Hepatic stellate cell (primary cell): Measurements from ENCODE around the gene GRK3.
A peak's percentile ranks its signal among the peaks of the same experiment; 100 is the strongest.
"Not testable (repeated sequence)": the region's sequence is repeated elsewhere in the genome, so short reads cannot be mapped to it uniquely, and the experiment has no call there.

Experiments
- DNase-seq: peaks from one replicate; pipeline ENCODE4 v3.0.0; 2011; ENCODE audit warnings: low spot score

Gene GRK3

DNA sequence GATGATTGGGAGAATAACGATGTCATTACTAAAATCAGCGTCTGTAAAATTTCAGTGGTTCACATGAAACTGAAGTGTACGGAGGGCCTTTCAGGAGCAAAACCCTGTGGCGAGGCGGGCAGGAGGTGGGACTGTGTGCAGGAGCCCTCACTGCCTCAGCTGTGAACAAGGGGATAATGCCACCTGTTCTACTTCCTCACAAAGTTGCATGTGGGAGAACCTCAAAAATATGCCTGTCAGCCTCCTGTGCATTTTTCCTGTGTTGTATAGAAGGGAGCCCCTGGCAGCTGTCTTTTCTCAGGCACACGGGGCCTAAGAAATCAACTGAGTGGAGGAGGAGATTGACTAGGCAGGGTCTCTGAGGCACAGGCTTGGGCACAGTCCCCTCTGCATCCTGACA lies 134.5 kb downstream of the GRK3 start:
- DNase-seq: no peak

DNA sequence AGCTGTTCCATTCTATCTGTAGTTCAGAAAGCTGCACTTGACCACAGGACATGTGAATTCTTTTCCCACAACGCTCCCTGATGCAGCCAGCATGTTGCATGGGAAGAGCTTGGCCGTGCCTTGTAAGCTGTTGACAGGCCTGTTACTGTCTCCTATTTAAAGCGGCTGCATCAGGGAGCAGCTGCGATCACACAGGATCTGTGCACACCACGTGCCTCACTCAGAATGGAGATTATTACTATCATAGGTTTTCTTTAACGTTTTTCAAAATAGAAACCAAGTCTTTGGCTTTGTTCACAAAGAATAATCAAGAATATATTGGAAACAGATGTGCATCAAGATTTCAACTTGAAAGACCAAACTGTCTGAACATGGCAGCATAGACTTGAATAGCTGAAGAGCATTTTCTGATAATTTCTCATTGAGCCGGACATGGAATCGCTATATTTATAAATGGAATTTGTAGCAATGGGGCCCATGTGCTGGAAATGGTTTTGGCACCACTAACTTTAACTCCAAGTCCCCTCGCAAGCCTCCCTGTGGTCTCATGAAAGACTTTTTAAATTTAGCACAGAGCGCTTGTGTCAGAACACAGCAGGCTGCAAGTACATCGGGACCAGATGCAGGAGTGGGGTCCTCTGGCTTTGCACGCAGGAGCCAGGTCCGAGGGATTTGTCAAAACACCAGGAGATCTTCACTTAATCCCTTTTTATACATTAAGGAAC lies 136.7 kb downstream of the GRK3 start:
- DNase-seq: no peak

DNA sequence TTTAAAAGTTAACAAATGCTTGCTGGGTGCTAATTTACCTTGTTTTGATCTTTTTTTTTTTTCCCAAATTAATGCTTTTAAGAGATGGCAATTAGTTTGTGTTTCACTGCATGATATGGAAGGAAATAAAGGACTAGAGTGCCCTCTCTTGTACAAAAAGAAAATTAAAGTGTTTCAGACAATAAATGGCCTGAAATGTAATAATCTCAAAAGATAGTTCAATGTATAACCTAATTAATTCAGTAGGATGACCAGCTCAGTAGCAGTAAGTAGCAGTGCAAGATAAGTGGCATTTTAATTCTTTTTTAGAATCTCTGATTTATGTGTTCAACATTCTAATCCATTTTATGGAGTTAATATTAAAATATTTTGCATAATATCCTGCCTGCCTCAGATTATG lies 137.6 kb downstream of the GRK3 start:
- DNase-seq: no peak

DNA sequence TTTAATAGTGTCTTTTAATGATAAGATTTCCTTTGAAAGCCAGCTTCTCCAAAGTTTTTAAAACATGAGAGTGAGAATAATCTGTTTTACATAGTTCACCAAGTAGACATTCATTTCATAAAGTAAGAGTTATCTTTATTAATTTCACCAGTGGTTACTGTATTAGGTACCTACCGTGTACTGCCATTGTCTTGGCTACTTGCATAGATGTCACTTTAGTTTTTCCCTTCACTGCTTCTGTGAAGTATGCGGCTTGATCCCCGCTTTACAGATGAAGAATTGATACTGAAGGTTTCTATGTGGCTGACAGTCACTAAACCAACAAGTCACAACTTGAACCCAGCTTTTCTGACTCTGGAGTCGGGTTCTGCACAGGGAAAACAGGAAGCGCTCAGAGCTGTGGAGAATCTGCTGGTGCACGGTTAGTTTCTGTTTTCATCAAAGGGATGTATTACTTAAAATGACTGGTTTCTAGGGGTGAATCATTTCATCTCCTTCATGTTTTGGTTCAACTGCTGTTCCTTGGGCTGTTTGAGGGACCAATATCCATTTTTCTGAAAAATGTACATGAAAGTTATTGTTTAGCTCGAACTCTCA lies 138.2 kb downstream of the GRK3 start:
- DNase-seq: no peak

DNA sequence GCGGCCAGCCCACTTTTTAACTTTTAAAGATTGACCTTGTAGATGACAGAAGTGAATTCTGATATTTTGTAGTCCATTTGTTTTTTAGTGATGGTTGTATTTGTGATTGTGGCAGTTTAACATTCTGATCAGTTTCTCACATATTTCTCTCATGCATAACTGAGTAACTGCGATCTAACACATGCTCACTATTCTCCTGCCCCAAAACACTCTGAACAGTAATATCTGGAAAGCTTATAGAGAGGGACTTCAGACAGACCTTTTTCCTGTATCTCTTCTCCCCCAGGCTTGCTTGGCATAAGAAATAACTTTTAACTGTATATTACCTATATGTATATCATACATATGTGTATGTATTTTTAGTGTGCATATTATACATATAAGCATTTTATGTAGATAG lies 140.2 kb downstream of the GRK3 start:
- no peak for DNase-seq

DNA sequence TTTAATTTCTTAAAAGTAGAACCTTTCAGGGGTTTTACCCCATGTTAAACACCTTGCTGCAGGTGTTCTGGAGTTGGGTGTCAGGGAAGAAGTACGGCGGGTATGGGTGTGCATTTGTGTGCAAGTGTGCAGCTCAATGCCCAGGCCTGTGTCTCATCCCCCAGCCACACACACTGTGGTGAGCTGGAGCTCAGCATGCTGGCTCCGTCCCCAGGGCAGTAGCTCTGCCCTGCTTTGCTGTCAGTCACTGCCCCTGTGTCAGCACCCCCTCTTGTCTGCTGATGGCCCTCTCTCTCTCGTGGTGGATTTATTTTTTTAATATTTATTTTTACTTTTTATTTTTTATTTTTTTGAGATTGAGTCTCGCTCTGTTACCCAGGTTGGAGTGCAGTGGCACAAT lies 141.7 kb downstream of the GRK3 start:
- no peak for DNase-seq

DNA sequence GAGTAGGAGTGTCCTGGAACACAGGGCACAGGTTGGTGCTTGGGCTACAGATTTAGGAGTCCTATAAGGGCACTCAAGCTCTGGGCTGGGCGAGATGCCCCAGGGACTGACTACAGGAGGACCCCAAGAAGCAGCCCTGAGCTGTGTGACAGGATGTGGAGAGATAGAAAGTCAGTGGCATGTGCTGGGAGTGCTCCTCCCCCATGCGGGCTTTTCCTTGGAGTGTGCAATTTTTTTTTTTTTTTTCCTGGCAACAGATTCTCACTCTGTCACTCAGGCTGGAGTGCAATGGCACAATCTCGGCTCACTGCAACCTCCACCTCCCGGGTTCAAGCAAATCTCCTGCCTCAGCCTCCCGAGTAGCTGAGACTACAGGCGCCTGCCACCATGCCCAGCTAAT lies 144.0 kb downstream of the GRK3 start:
- not testable (repeated sequence) for DNase-seq

DNA sequence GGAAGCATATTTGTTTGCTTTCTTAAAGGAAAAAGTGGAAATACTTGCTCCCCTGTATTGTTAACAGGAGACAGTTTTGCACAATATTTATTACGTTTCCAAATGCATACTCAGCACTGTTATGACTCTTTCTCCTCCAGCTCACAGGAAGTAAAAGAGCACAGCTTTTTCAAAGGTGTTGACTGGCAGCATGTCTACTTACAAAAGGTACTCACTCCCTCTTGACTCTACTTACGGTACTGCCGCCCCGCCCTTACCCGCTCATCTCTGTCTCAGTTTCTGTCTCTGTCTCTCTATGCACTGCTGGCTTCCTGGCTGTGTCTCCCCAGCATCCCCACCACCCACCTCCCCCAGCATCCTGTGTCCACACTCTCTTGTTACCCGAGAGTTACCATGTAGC lies 145.3 kb downstream of the GRK3 start:
- no peak for DNase-seq

DNA sequence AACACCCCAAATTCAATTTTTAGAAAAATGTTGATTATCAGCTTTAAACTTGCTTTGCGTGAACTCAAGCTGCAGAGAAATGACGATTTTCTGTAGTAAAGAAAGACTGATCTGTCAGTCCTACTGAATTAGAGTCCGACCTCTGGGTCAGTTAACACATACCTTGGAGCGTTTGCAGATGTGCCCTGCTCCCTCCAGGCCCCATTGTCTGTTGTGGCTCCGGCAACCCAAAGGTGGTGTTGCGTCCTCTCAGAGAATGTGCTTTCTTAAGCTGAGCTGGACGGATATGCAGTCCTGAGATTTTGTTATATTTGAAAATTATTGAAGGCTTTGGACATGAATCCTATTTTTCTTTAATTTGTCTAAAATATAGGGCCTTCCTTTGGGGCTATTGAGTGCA lies 146.0 kb downstream of the GRK3 start:
- DNase-seq: no peak

DNA sequence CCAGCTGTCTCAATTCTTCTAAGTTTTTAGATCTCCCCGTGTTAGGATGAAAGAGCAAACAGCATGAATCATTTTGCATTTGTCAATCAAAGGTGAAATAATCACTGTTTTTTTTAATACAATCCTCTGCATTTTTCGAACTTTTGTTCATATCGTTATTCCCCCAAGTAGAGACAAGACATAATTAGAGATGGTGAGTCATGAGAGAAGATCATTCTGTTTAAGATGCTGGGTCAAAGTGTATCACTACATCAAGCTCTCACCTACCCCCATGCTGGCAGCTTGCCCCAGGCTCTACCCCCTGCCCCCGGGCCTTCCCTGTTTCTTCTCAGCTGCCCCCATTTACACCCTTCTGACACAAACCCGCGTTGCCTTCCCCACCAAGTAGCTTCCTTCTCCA lies 147.0 kb downstream of the GRK3 start:
- no peak for DNase-seq

DNA sequence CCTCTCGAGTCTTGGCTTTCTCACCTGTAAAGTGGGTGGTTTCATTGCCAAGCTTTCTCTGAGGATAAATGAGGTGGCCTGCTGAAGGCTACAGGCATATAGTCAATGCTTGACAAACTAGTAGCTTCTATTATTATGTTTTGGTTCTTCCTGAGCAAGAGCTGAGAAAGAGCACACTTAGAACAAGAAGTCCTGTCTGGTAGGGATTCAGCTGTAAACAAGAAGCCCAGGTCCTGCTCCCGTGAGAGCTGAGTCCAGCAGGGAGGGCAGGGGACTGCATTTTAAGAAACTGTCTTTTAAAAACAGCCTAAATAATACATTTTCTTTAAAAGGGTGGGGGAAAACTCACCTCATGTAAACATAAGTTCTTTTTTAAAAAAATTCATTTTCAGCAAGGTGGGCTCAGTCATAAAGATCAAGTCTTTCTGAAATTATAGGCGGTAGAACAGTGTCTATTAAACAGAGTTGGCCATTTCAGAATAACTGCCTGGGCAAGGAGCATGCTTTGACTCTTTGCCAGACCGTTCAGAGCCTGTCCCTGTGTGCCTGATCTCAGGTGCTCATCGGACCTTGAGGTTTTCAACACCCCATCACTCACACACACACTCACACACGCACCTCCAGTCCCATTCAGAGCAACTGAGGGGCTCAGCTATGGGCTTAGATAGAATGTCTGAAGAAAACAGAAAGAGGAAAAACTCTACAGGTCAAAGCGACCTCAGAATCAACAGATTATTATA lies 148.4 kb downstream of the GRK3 start:
- DNase-seq: no peak

DNA sequence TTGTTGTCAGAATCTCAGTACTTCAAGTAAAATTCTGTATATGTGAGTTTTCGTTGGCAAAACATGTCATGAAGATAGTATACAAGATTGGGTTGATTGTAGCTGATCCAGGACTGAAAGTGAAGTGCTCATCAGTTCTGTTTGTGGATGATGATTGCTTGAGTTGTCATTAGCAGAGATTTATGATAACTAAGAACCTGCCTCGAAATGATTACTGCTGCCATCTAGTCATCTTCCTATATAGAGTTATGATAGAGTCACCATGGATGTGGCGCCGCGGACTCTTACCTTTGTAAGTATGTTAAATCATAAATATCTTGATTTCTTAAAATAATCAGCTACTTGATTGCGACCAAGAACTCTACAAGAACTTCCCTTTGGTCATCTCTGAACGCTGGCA lies 149.6 kb downstream of the GRK3 start:
- DNase-seq: no peak

DNA sequence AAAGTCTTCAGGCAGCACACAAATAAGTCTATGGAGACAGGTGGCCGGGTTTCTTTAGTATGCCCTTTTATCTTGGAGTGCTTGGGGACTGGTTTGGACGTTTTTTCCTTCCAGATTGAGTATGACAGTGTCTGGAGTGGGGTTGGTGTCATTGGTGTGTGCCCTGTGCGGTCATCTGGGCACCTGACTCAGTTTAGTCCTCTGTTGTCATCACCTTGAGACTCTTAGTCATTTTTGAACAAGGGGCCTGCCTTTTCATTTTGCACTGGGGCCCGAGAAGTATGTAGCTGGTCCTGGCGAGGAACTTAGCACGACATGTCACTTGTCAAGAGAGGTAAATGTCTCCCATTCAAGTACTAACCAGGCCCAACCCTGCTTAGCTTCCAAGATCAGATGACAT lies 150.3 kb downstream of the GRK3 start:
- DNase-seq: no peak

DNA sequence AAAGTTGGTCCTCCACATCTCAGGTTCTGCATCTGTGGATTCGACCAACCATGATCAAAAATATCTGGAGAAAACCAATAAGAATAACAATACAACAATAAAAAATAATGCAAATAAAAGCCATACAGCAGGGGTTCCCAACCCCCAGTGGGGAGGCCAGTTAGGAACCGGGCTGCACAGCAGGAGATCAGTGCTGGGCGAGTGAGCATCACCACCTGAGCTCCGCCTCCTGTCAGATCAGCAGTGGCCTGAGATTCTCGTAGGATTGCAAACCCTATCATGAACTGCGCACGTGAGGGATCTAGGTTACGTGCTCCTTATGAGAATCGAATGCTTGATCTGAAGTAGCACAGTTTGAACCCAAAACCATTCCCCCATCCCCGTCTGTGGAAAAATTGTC lies 152.2 kb downstream of the GRK3 start:
- DNase-seq: no peak

DNA sequence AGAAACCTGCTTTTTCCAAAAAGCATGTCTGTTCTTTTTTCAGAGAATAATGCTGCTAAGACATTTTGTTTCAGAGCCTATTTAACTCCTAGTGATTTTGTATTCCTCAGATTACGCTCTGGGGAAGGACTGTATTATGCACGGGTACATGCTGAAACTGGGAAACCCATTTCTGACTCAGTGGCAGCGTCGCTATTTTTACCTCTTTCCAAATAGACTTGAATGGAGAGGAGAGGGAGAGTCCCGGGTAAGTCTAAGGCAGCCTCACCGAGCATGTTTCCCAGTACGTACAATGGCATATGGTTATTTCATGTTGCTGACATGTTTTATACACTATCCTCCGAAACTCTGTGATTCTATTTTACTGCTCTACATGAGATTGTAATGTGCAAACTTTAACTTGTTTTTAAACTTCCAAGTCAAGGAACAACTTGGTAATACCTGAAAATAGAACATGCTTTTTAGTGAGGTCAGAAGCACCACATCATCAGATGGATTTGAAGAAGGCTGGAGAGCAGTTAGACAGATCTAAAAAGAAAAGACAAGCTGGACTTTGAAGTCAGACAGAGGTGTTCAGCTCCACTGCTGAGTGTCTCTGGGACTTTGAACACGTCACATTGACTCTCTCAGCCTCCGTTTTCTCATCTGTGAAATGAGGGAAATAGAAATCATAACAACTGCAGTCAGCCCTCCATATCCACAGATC lies 153.8 kb downstream of the GRK3 start:
- peak; percentile 14 for DNase-seq

DNA sequence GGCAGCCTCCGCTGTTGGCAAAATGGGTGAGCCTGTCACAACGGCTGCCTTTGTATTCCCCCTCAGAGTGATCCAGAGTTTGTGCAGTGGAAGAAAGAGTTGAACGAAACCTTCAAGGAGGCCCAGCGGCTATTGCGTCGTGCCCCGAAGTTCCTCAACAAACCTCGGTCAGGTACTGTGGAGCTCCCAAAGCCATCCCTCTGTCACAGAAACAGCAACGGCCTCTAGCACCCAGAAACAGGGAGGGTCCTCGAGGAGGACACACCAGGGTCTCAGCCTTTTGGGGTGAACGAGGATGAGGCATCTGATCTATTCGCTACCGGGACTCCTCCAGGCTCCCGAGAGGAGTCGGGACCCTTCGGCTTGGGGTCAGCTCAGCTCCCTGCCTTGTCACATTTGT lies 157.7 kb downstream of the GRK3 start:
- DNase-seq: no peak

DNA sequence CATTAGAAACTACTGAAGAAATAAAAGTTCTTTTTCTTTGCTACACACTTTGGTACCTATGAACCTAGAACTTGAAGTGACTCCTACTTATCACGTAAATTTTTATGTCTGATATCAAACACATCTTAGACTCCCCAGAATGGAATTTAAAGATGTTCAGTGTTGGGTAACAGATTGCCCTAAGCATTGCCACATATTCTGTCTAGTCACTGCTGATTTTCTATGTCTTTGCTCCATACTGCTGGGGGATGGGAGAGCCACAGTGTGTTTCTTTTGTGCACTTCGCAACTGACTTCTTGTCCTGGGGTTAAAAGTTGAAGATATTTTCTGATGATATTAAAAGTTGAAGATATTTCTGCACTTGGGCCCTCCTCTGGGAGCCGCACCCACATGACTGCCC lies 158.2 kb downstream of the GRK3 start:
- DNase-seq: no peak

DNA sequence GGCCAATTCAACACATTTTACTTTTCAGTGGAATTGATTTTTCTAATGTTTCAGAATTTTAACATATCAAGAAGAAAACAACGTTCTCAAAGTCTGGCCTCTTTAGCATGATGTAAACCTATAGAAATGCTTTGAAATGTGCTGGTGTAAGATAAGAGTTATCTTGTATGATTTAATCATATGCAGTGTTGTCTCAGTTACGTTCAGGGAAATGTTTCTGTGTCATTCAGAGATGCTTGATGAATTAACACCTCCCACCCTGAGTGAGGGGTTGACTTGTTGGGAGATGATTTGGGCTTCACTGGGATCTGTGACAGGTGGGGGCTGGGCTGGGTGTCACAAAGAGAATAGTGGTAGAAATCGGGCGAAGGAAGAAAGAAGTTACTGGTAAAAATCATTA lies 161.8 kb downstream of the GRK3 start:
- no peak for DNase-seq

DNA sequence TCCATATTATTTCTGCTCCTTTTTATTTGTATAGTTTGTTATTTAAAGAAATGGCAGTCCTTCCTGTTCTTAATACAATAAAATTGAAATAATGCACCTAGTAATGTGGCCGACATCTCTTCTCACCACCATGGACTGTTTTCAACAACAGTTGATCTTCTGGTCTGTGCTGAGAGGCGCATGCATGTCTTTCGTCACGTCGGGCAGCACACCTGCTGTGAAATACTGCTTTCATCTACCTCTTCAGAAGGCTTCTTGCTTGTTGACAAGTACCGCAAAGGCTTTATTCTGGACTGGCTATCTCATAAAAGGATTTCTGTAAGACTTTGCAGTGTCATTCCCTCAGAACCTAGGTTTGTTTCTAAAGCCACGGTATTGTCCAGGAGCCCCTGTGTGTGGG lies 163.6 kb downstream of the GRK3 start:
- no peak for DNase-seq

DNA sequence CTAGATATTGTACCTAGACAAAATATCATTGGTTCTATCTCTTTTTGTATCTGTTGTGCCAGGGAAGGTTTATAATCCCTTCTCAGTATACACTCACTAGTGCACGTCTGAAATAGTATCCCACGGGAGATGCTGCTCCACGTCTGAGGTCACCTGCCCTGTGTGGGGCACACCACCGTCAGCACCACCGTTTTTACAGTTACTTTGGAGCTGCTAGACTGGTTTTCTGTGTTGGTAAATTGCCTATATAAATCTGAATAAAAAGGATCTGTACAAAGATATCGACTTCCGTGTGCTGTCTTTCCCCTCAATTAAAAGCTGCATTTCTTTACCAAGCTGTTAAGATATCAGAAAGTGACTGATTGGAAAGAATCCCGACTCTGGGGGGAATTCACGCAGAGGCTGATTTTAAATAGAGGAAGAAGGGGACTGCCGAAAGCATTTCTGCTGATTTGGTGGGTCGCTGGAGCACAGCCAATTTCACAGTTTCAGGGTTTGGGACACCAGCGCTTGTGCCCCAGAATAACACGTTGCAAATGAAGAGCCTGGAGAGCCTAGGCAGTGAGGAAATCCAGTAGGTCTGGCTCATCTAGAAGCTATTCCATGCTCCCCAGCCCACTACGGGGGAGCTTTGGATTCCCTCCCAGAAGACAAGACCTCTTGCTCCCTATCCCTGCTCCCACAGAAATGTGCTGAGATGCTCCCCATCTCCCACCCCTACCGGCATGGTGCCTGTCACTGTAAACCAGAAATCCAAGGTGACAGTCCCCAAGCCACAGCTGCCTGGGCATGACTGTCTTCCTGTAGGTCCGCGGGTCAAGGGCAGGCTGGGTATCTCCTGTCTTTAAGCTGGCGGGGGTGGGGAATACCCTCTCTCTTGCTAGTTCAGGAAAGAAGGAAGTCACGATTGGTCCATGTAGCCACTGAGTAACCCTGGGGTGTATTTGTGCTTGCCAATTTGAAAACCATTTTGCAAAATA lies 164.8 kb downstream of the GRK3 start:
- no peak for DNase-seq

DNA sequence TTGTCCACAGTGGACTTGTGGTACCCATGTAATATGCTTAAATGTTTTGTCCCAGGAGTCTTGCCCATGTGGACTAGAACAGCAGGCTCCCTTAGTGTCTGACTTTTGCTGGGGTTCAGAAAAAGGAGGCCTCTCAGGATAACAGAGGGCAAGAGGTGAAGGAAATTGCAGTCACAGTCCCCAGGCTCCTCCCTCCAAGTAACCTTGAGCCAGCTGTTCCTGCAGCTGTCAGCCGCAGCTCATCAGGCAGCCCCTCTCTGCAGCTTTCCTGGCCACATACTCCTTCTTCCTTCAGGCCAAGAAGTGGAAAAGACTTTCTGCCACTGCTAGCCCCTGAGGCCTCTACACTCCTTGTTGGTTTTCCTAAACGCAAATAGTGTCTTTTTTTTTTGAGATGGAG lies 171.2 kb downstream of the GRK3 start:
- no peak for DNase-seq
